T-helper 9 cell (primary cell): ENCODE measurements around the gene OR2T8.

Experiments used
- DNase-seq: peaks from one replicate; pipeline ENCODE4 v3.0.0-alpha.2; 2020

OR2T8 gene

GRCh38 chr1:247962911-247963588, 43.0 kb downstream of the OR2T8 start:
- no peak for DNase-seq

DNA sequence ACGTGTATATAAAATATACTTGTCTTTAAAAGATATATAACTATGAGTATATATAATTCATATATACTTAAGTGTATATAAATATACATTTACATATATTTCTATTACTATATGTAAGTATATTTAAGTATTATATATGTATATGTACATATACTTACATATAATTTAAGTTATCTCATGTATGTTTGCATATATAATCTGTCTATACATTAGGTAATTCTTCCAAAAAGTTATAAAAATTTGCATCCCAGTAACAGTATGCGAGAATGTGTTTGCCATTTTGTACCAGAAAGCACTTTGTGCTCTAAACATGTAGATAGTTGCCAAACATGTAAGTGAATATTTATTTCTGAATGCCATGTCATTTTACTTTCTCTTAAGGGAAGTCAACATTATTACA, 44.9 kb downstream of the OR2T8 start, which contains the start of gene OR2AK2:
Gene OR2AK2 (plus strand): TSS at position 301 of the 400 bp plus-strand sequence. CDS start 144 bp downstream, outside the sequence.
- no peak for DNase-seq

- no peak for DNase-seq
These were observed 46.6 kb downstream of the OR2T8 start for GRCh38 chr1:247966532-247967204.
